ENCODE results near the gene SETMAR.
"Not testable (repeated sequence)": the region's sequence is repeated elsewhere in the genome, so short reads cannot be mapped to it uniquely, and the experiment has no call there.

The SETMAR gene

DNA sequence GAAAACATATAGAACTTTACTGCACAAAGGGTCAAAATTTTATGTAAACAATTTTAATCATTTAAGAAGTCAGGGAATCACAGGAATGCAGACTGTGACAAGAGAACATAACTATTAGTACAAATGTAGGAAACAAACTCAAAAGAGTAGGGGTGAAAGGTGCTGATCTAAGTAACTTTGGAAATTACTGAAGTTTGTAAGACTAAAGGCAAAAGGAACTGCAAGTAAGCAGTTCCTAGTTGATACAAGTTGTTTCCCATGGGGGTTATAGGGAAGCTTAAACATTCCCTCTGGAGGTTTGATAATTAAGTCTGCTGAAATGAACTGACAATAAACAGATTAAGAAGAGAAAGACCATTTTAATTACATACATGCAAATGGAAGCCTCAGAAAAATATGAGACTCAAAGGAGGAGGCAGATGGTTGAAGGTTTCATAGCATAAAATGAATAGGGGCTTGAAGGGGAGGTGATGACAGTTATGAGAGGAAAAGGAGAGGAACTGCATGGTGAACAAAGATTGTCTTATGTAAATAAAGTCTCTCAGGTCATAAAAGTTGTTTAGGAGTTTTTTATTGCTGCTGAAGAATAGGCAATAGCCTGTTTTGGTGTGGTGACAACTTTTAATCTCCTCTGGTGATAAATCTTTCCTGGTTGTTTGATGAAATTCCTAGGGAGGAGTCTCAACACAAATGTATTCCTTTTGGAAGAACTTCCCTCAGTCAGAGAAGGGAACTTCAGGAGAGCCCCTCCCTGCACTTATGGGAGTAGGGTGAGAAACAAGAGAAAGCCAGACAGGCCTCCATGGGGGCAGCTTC lies 17.1 kb downstream of the SETMAR start:
- no peak overlapping the region for H3K4me3 ChIP-seq (ENCODE audit: low read depth, low read length)
- no peak overlapping the region for H3K9ac ChIP-seq (ENCODE audit: low read depth, low read length)
- no peaks in the 10 kb centered on the region for H3K27me3 ChIP-seq (ENCODE audit: control insufficient read depth, insufficient read depth, low read length)
- H3K9me3 ChIP-seq (ENCODE audit: control insufficient read depth, insufficient read depth, low read length), result no peaks in the 10 kb centered on the region
- H3K4me1 ChIP-seq (ENCODE audit: control insufficient read depth, insufficient read depth, low read length), result no peaks in the 10 kb centered on the region
- H3K36me3 ChIP-seq (ENCODE audit: control insufficient read depth, insufficient read depth, low read length), result no peaks in the 10 kb centered on the region

DNA sequence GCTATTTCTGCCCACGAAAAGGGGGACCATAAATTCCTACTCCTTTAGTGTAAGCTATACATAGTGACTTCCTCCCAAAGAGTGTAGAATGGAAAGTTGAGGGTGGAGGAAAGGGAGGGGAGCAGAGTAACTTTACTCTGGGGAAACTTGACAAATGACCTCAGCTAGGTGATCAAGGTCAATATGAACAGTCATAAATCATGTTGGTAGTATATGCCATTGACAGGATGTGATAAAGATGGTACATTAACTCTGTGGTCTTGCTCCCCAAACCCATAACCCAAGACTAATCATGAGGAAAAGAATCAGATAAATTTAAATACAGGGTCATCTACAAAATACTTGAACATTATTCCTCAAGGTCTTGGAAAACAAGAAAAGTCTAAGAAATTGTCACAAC lies 18.6 kb downstream of the SETMAR start:
- H3K36me3 ChIP-seq (ENCODE audit: control insufficient read depth, insufficient read depth, low read length), result no peaks in the 10 kb centered on the region
- H3K9ac ChIP-seq (ENCODE audit: low read depth, low read length), result no peak overlapping the region
- H3K9me3 ChIP-seq (ENCODE audit: control insufficient read depth, insufficient read depth, low read length), result no peaks in the 10 kb centered on the region
- no peak overlapping the region for H3K4me3 ChIP-seq (ENCODE audit: low read depth, low read length)
- no peaks in the 10 kb centered on the region for H3K27me3 ChIP-seq (ENCODE audit: control insufficient read depth, insufficient read depth, low read length)
- H3K4me1 ChIP-seq (ENCODE audit: control insufficient read depth, insufficient read depth, low read length), result no peaks in the 10 kb centered on the region

DNA sequence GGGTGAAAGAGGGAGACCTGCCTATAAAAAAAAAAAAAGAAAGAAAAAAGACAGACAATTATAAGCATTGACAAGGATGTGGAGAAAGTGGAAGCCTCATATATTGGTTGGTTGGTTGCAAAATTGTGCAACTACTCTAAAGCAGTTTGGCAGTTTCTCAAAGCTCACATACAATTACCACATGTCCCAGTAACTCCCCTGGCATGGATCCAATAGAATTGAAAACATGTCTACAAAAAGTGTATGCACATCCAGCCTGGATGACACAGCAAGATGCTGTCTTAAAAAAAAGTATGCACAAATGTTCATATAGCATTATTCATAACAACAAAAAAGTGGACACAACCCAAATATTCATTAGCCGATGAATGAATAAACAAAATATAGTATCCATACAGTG lies 19.5 kb downstream of the SETMAR start:
- Histone ChIP-seq H3K36me3 (ENCODE audit: control insufficient read depth, insufficient read depth, low read length) (no peaks in the 10 kb centered on the region), H3K4me1 (ENCODE audit: control insufficient read depth, insufficient read depth, low read length) (no peaks in the 10 kb centered on the region), H3K4me3 (ENCODE audit: low read depth, low read length) (no peak overlapping the region), H3K27me3 (ENCODE audit: control insufficient read depth, insufficient read depth, low read length) (no peaks in the 10 kb centered on the region), H3K9me3 (ENCODE audit: control insufficient read depth, insufficient read depth, low read length) (no peaks in the 10 kb centered on the region), H3K9ac (ENCODE audit: low read depth, low read length) (no peak overlapping the region)

DNA sequence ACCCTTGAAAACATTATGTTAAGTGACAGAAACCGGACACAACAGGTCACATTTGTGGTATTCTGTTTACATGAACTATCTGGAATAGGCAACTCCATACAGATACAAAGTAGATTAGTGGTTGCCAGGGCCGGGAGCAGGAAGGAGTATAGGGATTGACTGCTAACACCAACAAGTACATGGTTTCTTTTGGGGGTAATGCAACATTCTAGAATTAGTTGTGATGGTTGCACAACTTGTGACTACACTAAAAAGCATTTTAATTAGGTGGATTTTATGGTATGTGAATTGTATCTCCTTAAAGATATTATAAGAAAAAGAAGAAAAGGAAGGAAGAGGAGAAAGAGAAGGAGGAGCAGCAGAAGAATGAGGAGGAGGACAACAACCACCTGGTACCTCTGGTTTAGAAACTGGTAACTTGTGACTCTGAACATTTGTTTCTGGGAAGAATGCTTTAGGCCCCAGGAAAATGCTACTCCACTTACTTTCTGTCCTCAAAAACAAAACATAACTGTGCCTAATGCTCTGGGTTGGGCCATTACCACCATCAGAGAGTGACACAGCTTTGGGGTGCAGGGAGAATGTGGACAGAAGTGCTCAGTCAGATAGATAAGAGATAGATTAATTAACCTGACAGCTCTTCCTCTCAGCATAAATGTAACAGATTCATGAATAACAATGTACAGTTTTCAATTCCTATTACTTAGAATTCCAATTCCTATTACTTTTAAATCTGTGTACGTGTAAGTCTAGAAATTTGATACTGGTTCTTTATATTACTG lies 20.3 kb downstream of the SETMAR start:
- Histone ChIP-seq H3K9ac (ENCODE audit: low read depth, low read length) (no peak overlapping the region), H3K4me3 (ENCODE audit: low read depth, low read length) (no peak overlapping the region), H3K27me3 (ENCODE audit: control insufficient read depth, insufficient read depth, low read length) (no peaks in the 10 kb centered on the region)

DNA sequence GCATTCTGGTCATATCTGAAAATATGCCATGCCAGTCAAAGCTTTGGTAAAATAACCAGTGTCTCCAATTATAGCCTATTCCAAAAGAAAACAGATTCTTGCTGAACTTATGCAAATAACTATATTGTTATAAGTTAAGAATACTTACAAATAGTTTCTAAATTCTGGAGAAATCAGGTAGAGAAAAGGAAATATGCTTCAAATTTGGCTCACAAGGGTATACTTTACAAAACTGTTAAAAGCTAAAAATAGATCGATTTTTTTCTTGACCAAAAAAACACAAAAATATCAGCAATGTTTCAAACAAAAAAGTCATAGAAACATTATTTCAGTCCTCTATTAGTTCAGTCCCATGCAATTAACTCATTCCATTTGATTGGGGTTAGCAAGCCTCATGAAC lies 23.7 kb downstream of the SETMAR start:
- Histone ChIP-seq H3K4me1 (ENCODE audit: control insufficient read depth, insufficient read depth, low read length) (peaks cover 1% of the 10 kb centered on the region), H3K9ac (ENCODE audit: low read depth, low read length) (no peak overlapping the region), H3K36me3 (ENCODE audit: control insufficient read depth, insufficient read depth, low read length) (no peaks in the 10 kb centered on the region), H3K4me3 (ENCODE audit: low read depth, low read length) (no peak overlapping the region), H3K9me3 (ENCODE audit: control insufficient read depth, insufficient read depth, low read length) (peaks cover 3% of the 10 kb centered on the region), H3K27me3 (ENCODE audit: control insufficient read depth, insufficient read depth, low read length) (no peaks in the 10 kb centered on the region)

More for the DNA sequence above, 20.3 kb downstream of the SETMAR start:
- Histone ChIP-seq H3K4me1 (ENCODE audit: control insufficient read depth, insufficient read depth, low read length) (no peaks in the 10 kb centered on the region), H3K36me3 (ENCODE audit: control insufficient read depth, insufficient read depth, low read length) (no peaks in the 10 kb centered on the region), H3K9me3 (ENCODE audit: control insufficient read depth, insufficient read depth, low read length) (no peaks in the 10 kb centered on the region)

DNA sequence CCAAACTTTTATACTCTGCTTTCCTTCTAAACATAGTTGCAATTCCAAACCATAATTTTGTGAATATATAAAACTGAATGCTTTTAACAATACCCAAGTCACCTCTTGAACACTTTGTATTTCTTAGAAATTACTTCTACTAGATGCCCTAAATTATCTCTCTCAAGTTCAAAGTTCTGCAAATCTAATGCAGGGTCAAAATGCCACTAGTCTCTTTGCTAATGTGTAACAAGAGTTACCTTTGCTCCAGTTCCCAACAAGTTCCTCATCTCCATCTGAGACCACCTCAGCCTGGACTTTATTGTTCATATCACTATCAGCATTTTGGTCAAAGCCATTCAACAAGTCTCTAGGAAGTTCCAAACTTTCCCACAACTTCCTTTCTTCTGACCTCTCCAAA lies 26.6 kb downstream of the SETMAR start:
- not testable (repeated sequence) for H3K4me3 ChIP-seq (ENCODE audit: low read depth, low read length); H3K36me3 ChIP-seq (ENCODE audit: control insufficient read depth, insufficient read depth, low read length); H3K4me1 ChIP-seq (ENCODE audit: control insufficient read depth, insufficient read depth, low read length); H3K9ac ChIP-seq (ENCODE audit: low read depth, low read length); H3K9me3 ChIP-seq (ENCODE audit: control insufficient read depth, insufficient read depth, low read length); H3K27me3 ChIP-seq (ENCODE audit: control insufficient read depth, insufficient read depth, low read length)

DNA sequence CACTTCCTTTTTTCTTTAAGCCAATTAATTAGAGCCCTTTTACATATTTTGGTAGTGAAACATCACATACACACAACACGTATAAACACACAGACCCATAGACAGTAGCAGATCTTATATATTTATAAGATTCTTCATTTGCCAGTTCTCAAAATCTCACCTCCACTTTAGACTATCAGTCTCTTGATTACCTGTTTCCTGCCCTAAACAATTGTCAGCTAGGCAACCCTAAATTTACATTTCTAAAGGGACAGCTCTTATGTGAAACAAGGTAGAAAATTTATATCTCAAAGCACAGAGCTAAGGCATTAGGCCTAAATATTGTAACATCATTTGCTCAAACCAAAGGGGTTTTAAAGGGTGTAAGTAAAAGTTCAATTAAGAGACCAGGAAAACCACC lies 28.9 kb downstream of the SETMAR start:
- Histone ChIP-seq H3K36me3 (ENCODE audit: control insufficient read depth, insufficient read depth, low read length) (no peaks in the 10 kb centered on the region), H3K4me1 (ENCODE audit: control insufficient read depth, insufficient read depth, low read length) (peaks cover 7% of the 10 kb centered on the region), H3K9ac (ENCODE audit: low read depth, low read length) (no peak overlapping the region), H3K27me3 (ENCODE audit: control insufficient read depth, insufficient read depth, low read length) (no peaks in the 10 kb centered on the region), H3K9me3 (ENCODE audit: control insufficient read depth, insufficient read depth, low read length) (peaks cover 3% of the 10 kb centered on the region), H3K4me3 (ENCODE audit: low read depth, low read length) (no peak overlapping the region)

DNA sequence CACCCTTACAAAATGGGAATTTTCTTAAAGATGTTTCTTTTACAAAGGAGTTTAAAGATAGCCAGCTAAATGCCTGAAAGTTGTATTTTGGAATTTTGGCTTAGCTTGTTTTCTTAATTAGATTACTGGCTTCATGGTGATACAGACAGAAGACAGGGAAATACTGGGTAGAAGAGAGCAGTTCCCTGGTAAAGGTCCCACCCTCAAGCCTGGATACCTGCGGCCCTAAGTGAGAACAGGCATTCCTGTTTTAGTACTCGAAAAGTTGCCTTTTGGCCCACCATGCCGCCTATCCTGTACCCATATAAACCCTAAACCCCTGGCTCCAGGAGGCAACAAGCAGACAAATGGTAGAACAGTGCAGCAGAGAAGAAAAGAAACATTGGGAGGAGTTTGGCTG lies 29.4 kb downstream of the SETMAR start:
- H3K9ac ChIP-seq (ENCODE audit: low read depth, low read length), result no peak overlapping the region
- no peaks in the 10 kb centered on the region for H3K36me3 ChIP-seq (ENCODE audit: control insufficient read depth, insufficient read depth, low read length)
- peaks cover 7% of the 10 kb centered on the region for H3K4me1 ChIP-seq (ENCODE audit: control insufficient read depth, insufficient read depth, low read length)
- H3K4me3 ChIP-seq (ENCODE audit: low read depth, low read length), result no peak overlapping the region
- H3K9me3 ChIP-seq (ENCODE audit: control insufficient read depth, insufficient read depth, low read length), result peaks cover 3% of the 10 kb centered on the region
- no peaks in the 10 kb centered on the region for H3K27me3 ChIP-seq (ENCODE audit: control insufficient read depth, insufficient read depth, low read length)

DNA sequence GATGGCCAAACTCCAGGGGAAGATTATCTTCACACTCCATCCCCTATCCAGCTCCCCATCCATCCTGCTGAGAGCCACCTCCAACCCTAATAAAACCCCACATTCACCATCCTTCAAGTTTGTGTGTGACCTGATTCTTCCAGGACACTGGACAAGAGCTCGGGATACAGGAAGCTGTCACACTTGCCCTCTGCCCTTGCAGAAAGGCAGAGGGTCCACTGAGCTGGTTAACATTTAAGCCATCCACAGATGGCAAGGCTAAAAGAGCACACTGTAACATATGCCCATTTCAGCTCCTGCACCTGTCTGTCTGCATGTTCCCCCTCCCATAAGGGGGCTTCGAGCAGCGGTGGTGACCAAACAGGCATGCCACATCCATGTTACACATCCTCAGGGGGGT lies 29.8 kb downstream of the SETMAR start:
- H3K9me3 ChIP-seq (ENCODE audit: control insufficient read depth, insufficient read depth, low read length), result peaks cover 3% of the 10 kb centered on the region
- H3K36me3 ChIP-seq (ENCODE audit: control insufficient read depth, insufficient read depth, low read length), result no peaks in the 10 kb centered on the region
- H3K9ac ChIP-seq (ENCODE audit: low read depth, low read length), result no peak overlapping the region
- no peak overlapping the region for H3K4me3 ChIP-seq (ENCODE audit: low read depth, low read length)
- no peaks in the 10 kb centered on the region for H3K27me3 ChIP-seq (ENCODE audit: control insufficient read depth, insufficient read depth, low read length)
- H3K4me1 ChIP-seq (ENCODE audit: control insufficient read depth, insufficient read depth, low read length), result peaks cover 7% of the 10 kb centered on the region

DNA sequence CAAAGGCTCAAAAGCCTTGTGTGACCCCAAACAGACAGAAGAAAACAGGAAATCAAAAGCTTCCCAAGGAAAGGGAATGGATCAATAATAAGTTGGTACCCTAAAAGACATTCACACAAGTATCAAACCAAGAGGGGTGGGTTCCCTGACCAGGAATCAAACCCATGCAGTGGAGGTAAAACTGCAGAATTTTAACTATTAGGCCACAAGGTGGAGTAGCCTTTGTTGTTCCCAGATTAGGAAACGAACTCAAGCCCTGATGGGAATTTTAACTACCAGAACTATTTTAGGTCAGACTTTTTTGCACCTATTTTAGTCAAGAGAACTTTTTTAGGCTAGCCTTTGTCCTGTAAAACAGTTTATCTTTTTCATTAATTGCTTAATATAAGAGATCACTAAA lies 31.4 kb downstream of the SETMAR start:
- Histone ChIP-seq H3K9ac (ENCODE audit: low read depth, low read length) (no peak overlapping the region), H3K27me3 (ENCODE audit: control insufficient read depth, insufficient read depth, low read length) (no peaks in the 10 kb centered on the region), H3K36me3 (ENCODE audit: control insufficient read depth, insufficient read depth, low read length) (no peaks in the 10 kb centered on the region), H3K9me3 (ENCODE audit: control insufficient read depth, insufficient read depth, low read length) (peaks cover 3% of the 10 kb centered on the region), H3K4me3 (ENCODE audit: low read depth, low read length) (no peak overlapping the region), H3K4me1 (ENCODE audit: control insufficient read depth, insufficient read depth, low read length) (peaks cover 7% of the 10 kb centered on the region)

DNA sequence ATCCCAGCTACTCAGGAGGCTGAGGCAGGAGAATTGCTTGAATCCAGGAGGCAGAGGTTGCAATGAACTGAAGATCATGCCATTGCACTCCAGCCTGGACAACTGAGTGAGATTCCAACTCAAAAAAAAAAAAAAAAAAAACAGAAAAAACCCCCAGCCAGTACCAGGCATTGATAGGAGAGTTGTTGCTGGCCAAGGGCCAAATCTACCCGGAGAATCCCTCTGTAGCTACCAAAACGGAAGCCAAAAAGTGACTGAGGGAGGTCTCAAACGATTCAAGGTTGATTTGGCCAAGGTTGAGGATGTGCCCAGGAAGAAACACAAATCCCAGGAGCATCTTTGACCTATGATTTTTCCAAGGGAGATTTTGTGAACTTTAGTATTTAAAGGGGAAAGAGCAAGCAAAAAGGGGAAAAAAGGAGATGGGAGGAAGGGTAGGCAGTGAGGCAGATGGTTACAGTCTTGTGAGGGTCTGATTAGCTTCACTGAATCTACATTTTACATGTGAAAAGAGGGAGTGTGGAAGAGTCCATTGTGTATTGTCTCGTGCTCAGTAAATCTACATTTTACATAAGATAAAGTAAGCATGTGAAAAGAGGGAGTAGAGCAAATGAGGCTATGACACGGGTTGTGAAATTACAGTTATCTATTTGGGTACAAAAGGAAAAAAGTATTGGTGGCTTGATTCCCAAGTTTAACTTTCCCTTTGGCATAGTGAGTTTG lies 32.8 kb downstream of the SETMAR start:
- no peak overlapping the region for H3K4me3 ChIP-seq (ENCODE audit: low read depth, low read length)
- no peaks in the 10 kb centered on the region for H3K36me3 ChIP-seq (ENCODE audit: control insufficient read depth, insufficient read depth, low read length)
- H3K4me1 ChIP-seq (ENCODE audit: control insufficient read depth, insufficient read depth, low read length), result peaks cover 7% of the 10 kb centered on the region
- H3K27me3 ChIP-seq (ENCODE audit: control insufficient read depth, insufficient read depth, low read length), result no peaks in the 10 kb centered on the region
- no peaks in the 10 kb centered on the region for H3K9me3 ChIP-seq (ENCODE audit: control insufficient read depth, insufficient read depth, low read length)
- H3K9ac ChIP-seq (ENCODE audit: low read depth, low read length), result no peak overlapping the region
